ENCODE data around the gene ABHD17C.
A peak's percentile ranks its signal among the peaks of the same experiment; 100 is the strongest.

Gene ABHD17C

GRCh38 chr15:80787316-80787715, 92.2 kb downstream of the ABHD17C start:
- DNase-seq (ENCODE audit: low read depth): no peak

- DNase-seq (ENCODE audit: low read depth): peak; percentile 47
Observed at GRCh38 chr15:80788536-80788935, 93.4 kb downstream of the ABHD17C start.

- peak; percentile 74 for DNase-seq (ENCODE audit: low read depth)
Observed at GRCh38 chr15:80789296-80789695, 94.2 kb downstream of the ABHD17C start.

- no peak for DNase-seq (ENCODE audit: low read depth)
Observed at GRCh38 chr15:80789796-80790195, 94.7 kb downstream of the ABHD17C start.

GRCh38 chr15:80790236-80790635, 95.1 kb downstream of the ABHD17C start:
- DNase-seq (ENCODE audit: low read depth): no peak

GRCh38 chr15:80791004-80791403, 95.9 kb downstream of the ABHD17C start:
- no peak for DNase-seq (ENCODE audit: low read depth)

GRCh38 chr15:80796407-80796806, 101.3 kb downstream of the ABHD17C start:
- no peak for DNase-seq (ENCODE audit: low read depth)

GRCh38 chr15:80798911-80799310, 103.8 kb downstream of the ABHD17C start:
- no peak for DNase-seq (ENCODE audit: low read depth)

GRCh38 chr15:80800067-80800466, 105.0 kb downstream of the ABHD17C start:
- DNase-seq (ENCODE audit: low read depth): no peak

- DNase-seq (ENCODE audit: low read depth): no peak
Observed at GRCh38 chr15:80801891-80802680, 107.0 kb downstream of the ABHD17C start.

- DNase-seq (ENCODE audit: low read depth): no peak
Observed at GRCh38 chr15:80803580-80804525, 108.7 kb downstream of the ABHD17C start.

GRCh38 chr15:80804970-80805495, 109.9 kb downstream of the ABHD17C start:
- no peak for DNase-seq (ENCODE audit: low read depth)

All from fibroblast of gingiva (primary cell).